SIG-M5 (cell line): ENCODE data around the gene CNTNAP2.
"Not testable (repeated sequence)": the region's sequence is repeated elsewhere in the genome, so short reads cannot be mapped to it uniquely, and the experiment has no call there.

Experiments
- DNase-seq: peaks from one replicate; lab custom pipeline; 2025; lab: John Stamatoyannopoulos, UW

The CNTNAP2 gene

GRCh38 chr7:148447221-148447849, 2330.7 kb downstream of the CNTNAP2 start:
- no peak for DNase-seq

GRCh38 chr7:148451526-148451925, 2334.9 kb downstream of the CNTNAP2 start:
- DNase-seq = not testable (repeated sequence)

- no peak for DNase-seq
Measured at GRCh38 chr7:148456351-148456750, 2339.8 kb downstream of the CNTNAP2 start.

GRCh38 chr7:148457310-148457921, 2340.8 kb downstream of the CNTNAP2 start:
- DNase-seq = no peak

GRCh38 chr7:148458263-148458662, 2341.7 kb downstream of the CNTNAP2 start:
- no peak for DNase-seq

GRCh38 chr7:148461392-148462179, 2345.0 kb downstream of the CNTNAP2 start:
- no peak for DNase-seq

GRCh38 chr7:148462774-148463173, 2346.2 kb downstream of the CNTNAP2 start:
- DNase-seq = not testable (repeated sequence)

- DNase-seq = no peak
Measured at GRCh38 chr7:148463210-148463609, 2346.6 kb downstream of the CNTNAP2 start.

GRCh38 chr7:148464947-148465346, 2348.3 kb downstream of the CNTNAP2 start:
- DNase-seq = no peak

GRCh38 chr7:148465441-148465840, 2348.8 kb downstream of the CNTNAP2 start:
- not testable (repeated sequence) for DNase-seq

- no peak for DNase-seq
Measured at GRCh38 chr7:148466120-148466519, 2349.5 kb downstream of the CNTNAP2 start.

- no peak for DNase-seq
Measured at GRCh38 chr7:148468700-148469098, 2352.1 kb downstream of the CNTNAP2 start.
